HG03139 (cell line): Measurements from ENCODE around the gene CEPT1.

ENCODE experiments used
- ATAC-seq: cut with Tn5 transposase; IDR thresholded peaks from one replicate; pipeline ENCODE4 v1.9.1; 2021; ENCODE audit not compliant: unreplicated experiment

Gene CEPT1

GRCh38 chr1:111145963-111146768 lies 6.1 kb downstream of the CEPT1 start:
- no peak for ATAC-seq

GRCh38 chr1:111147948-111148347 lies 7.9 kb downstream of the CEPT1 start:
- no peak for ATAC-seq

GRCh38 chr1:111148376-111148881 lies 8.4 kb downstream of the CEPT1 start:
- no peak for ATAC-seq

- no peak for ATAC-seq
These were observed 11.8 kb downstream of the CEPT1 start for GRCh38 chr1:111151838-111152237.

GRCh38 chr1:111154021-111154999 lies 14.3 kb downstream of the CEPT1 start:
- no peak for ATAC-seq

- no peak for ATAC-seq
These were observed 17.4 kb downstream of the CEPT1 start for GRCh38 chr1:111157431-111157830.

- ATAC-seq, result no peak
These were observed 21.9 kb downstream of the CEPT1 start for GRCh38 chr1:111161843-111162487.

- no peak for ATAC-seq
These were observed 22.5 kb downstream of the CEPT1 start for GRCh38 chr1:111162488-111162880.

- no peak for ATAC-seq
These were observed 23.3 kb downstream of the CEPT1 start for GRCh38 chr1:111163363-111163762.

- no peak for ATAC-seq
These were observed 24.1 kb downstream of the CEPT1 start for GRCh38 chr1:111164151-111164550.

- ATAC-seq, result no peak
These were observed 32.4 kb downstream of the CEPT1 start for GRCh38 chr1:111172463-111172862.

GRCh38 chr1:111174070-111174469 lies 34.0 kb downstream of the CEPT1 start:
- no peak for ATAC-seq

- ATAC-seq, result no peak
These were observed 35.3 kb downstream of the CEPT1 start for GRCh38 chr1:111175349-111175748.

GRCh38 chr1:111176678-111177077 lies 36.7 kb downstream of the CEPT1 start:
- no peak for ATAC-seq

- no peak for ATAC-seq
These were observed 40.0 kb downstream of the CEPT1 start for GRCh38 chr1:111179968-111180533.

- no peak for ATAC-seq
These were observed 42.0 kb downstream of the CEPT1 start for GRCh38 chr1:111182052-111182451.

- ATAC-seq, result no peak
These were observed 43.5 kb downstream of the CEPT1 start for GRCh38 chr1:111183308-111184069.

- no peak for ATAC-seq
These were observed 44.6 kb downstream of the CEPT1 start for GRCh38 chr1:111184663-111185062.

GRCh38 chr1:111190931-111191451 lies 51.0 kb downstream of the CEPT1 start:
- no peak for ATAC-seq

GRCh38 chr1:111191496-111191895 lies 51.5 kb downstream of the CEPT1 start:
- no peak for ATAC-seq
